Measurements from ENCODE around the gene IGSF5.
"Not testable (repeated sequence)": the region's sequence is repeated elsewhere in the genome, so short reads cannot be mapped to it uniquely, and the experiment has no call there.

The IGSF5 gene

GRCh38 chr21:39738566-39738965 lies 6.4 kb upstream of the IGSF5 start:
- no peak for DNase-seq (ENCODE audit: low read depth in 1 of 2, low spot score in 1 of 2)
- H3K27ac ChIP-seq (replicated peaks) = no peak overlapping the region
- no peak overlapping the region for H3K4me3 ChIP-seq (replicated peaks; ENCODE audit: insufficient read depth, low read length)
- TF ChIP-seq SPI1 (IDR thresholded peaks at IDR 0.05; ENCODE audit: borderline replicate concordance, low read depth) (no peak), CTCF (IDR thresholded peaks at IDR 0.05; ENCODE audit: insufficient read depth, low read length) (no peak), REST (IDR thresholded peaks at IDR 0.05; ENCODE audit: insufficient replicate concordance, low read depth) (no peak), GABPA (IDR thresholded peaks at IDR 0.05; ENCODE audit: low read depth) (no peak), POLR2AphosphoS5 (IDR thresholded peaks at IDR 0.05; ENCODE audit: low read depth) (no peak)
- H3K27me3 ChIP-seq (ENCODE audit: insufficient read depth, poor library complexity, severe bottlenecking) = no peaks in the 10 kb centered on the region

GRCh38 chr21:39739531-39739930 lies 5.5 kb upstream of the IGSF5 start:
- not testable (repeated sequence) for H3K4me3 ChIP-seq (replicated peaks; ENCODE audit: insufficient read depth, low read length); H3K27ac ChIP-seq (replicated peaks); H3K27me3 ChIP-seq (ENCODE audit: insufficient read depth, poor library complexity, severe bottlenecking); DNase-seq (ENCODE audit: low read depth in 1 of 2, low spot score in 1 of 2)

- not testable (repeated sequence) for H3K27ac ChIP-seq (replicated peaks); H3K4me3 ChIP-seq (replicated peaks; ENCODE audit: insufficient read depth, low read length); H3K27me3 ChIP-seq (ENCODE audit: insufficient read depth, poor library complexity, severe bottlenecking); DNase-seq (ENCODE audit: low read depth in 1 of 2, low spot score in 1 of 2)
These were observed 2.4 kb upstream of the IGSF5 start for GRCh38 chr21:39742561-39742960.

GRCh38 chr21:39745332-39745731 lies 349 bp downstream of the IGSF5 start:
- not testable (repeated sequence) for H3K27me3 ChIP-seq (ENCODE audit: insufficient read depth, poor library complexity, severe bottlenecking); H3K27ac ChIP-seq (replicated peaks); H3K4me3 ChIP-seq (replicated peaks; ENCODE audit: insufficient read depth, low read length); DNase-seq (ENCODE audit: low read depth in 1 of 2, low spot score in 1 of 2)

GRCh38 chr21:39750670-39751069 lies 5.7 kb downstream of the IGSF5 start:
- TF ChIP-seq CTCF (IDR thresholded peaks at IDR 0.05; ENCODE audit: insufficient read depth, low read length) (no peak), POLR2AphosphoS5 (IDR thresholded peaks at IDR 0.05; ENCODE audit: low read depth) (no peak), REST (IDR thresholded peaks at IDR 0.05; ENCODE audit: insufficient replicate concordance, low read depth) (no peak), GABPA (IDR thresholded peaks at IDR 0.05; ENCODE audit: low read depth) (no peak), SPI1 (IDR thresholded peaks at IDR 0.05; ENCODE audit: borderline replicate concordance, low read depth) (no peak)
- no peak for DNase-seq (ENCODE audit: low read depth in 1 of 2, low spot score in 1 of 2)
- H3K27me3 ChIP-seq (ENCODE audit: insufficient read depth, poor library complexity, severe bottlenecking) = no peaks in the 10 kb centered on the region
- no peak overlapping the region for H3K27ac ChIP-seq (replicated peaks)
- H3K4me3 ChIP-seq (replicated peaks; ENCODE audit: insufficient read depth, low read length) = no peak overlapping the region

Data from HL-60 (cell line).